Fibroblast of lung (primary cell): ENCODE measurements around the gene TAS2R7.

Source experiments
- EZH2 ChIP-seq: IDR thresholded peaks from 2 replicates; pipeline ENCODE4 v1.5.1; 2012; ENCODE audit warnings: low read length, control low read depth, mild to moderate bottlenecking; ENCODE audit errors: missing control alignments
- TF ChIP-seq, protein P1 (sequence below), 2 donors: IDR thresholded peaks in 1 of 2; conservative IDR thresholded peaks in 1 of 2; 1 replicate in 1 of 2; 2 replicates in 1 of 2; pipeline ENCODE4 v1.5.1; 2011 to 2012; ENCODE audit warnings: low read length in 2 of 2, control low read depth in 1 of 2, inconsistent platforms in 1 of 2, low read depth in 1 of 2, mild to moderate bottlenecking in 1 of 2

DNA sequence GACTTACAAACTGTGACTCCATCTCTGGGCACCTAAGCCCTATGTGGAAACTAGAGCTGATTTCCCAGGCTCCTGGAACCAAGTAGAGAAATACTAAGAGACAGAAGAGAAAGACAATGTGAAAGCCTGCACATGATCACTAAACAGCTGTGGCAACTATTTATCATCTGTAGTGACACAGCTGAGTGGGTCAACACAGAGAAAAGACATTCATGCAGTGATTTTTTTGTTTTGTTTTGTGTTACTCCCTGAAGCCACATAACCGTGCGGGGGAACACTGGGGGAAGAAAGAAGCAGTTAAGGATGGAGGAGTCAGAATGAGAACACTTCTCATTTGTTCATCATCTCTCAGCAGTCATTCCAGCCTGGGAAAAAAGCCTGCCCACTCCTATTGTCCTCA lies 45.3 kb upstream of the TAS2R7 start:
- TF ChIP-seq, protein P1, sequence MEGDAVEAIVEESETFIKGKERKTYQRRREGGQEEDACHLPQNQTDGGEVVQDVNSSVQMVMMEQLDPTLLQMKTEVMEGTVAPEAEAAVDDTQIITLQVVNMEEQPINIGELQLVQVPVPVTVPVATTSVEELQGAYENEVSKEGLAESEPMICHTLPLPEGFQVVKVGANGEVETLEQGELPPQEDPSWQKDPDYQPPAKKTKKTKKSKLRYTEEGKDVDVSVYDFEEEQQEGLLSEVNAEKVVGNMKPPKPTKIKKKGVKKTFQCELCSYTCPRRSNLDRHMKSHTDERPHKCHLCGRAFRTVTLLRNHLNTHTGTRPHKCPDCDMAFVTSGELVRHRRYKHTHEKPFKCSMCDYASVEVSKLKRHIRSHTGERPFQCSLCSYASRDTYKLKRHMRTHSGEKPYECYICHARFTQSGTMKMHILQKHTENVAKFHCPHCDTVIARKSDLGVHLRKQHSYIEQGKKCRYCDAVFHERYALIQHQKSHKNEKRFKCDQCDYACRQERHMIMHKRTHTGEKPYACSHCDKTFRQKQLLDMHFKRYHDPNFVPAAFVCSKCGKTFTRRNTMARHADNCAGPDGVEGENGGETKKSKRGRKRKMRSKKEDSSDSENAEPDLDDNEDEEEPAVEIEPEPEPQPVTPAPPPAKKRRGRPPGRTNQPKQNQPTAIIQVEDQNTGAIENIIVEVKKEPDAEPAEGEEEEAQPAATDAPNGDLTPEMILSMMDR (conservative IDR thresholded peaks at IDR 0.05 in 1 of 2, IDR thresholded peaks at IDR 0.05 in 1 of 2; ENCODE audit: low read depth in 1 of 2, low read length in 2 of 2), result no peak
- TF ChIP-seq EZH2, result no peak
